H9 (cell line): Measurements from ENCODE around the gene CHSY3. TPM values are rescaled to one million over a fixed set of nuclear protein-coding genes. Genes with fewer than 3 reads are reported as not detected.

Experiments
- DNase-seq: peaks from one replicate; pipeline ENCODE4 v3.0.0-alpha.2; 2017
- H2AFZ ChIP-seq: one replicate; pipeline ENCODE4 v1.6.1; 2013; ENCODE audit warnings: mild to moderate bottlenecking, low read length, control low read depth, moderate library complexity
- H2AK5ac ChIP-seq: 2 replicates; pipeline ENCODE4 v1.6.1; 2013; ENCODE audit warnings: low read length, control low read depth, mixed read lengths; ENCODE audit not compliant: insufficient read length
- H2BK120ac ChIP-seq: one replicate; pipeline ENCODE4 v1.6.1; 2013; ENCODE audit warnings: low read depth, mild to moderate bottlenecking, low read length, control low read depth, inconsistent platforms; ENCODE audit not compliant: poor library complexity, severe bottlenecking
- H2BK12ac ChIP-seq: 2 replicates; pipeline ENCODE4 v1.6.1; 2013; ENCODE audit warnings: low read length, control low read depth, mixed read lengths, low read depth; ENCODE audit not compliant: insufficient read length
- H2BK15ac ChIP-seq: 2 replicates; pipeline ENCODE4 v1.6.1; 2013; ENCODE audit warnings: low read depth, low read length, control low read depth
- H2BK20ac ChIP-seq: one replicate; pipeline ENCODE4 v1.6.1; 2013; ENCODE audit warnings: low read depth, mild to moderate bottlenecking, low read length, control low read depth, inconsistent platforms; ENCODE audit not compliant: poor library complexity, severe bottlenecking
- H2BK5ac ChIP-seq: 2 replicates; pipeline ENCODE4 v1.6.1; 2013; ENCODE audit warnings: low read length, control low read depth, mixed read lengths; ENCODE audit not compliant: insufficient read length
- H3K14ac ChIP-seq: 2 replicates; pipeline ENCODE4 v1.6.1; 2013; ENCODE audit warnings: low read length, control low read depth; ENCODE audit not compliant: insufficient read depth
- H3K18ac ChIP-seq: 2 replicates; pipeline ENCODE4 v1.6.1; 2013; ENCODE audit warnings: low read depth, mild to moderate bottlenecking, mixed read lengths, low read length, control low read depth; ENCODE audit not compliant: insufficient read length
- H3K23ac ChIP-seq: 2 replicates; pipeline ENCODE4 v1.6.1; 2013; ENCODE audit warnings: low read length, control low read depth, mixed read lengths, low read depth; ENCODE audit not compliant: insufficient read length
- H3K23me2 ChIP-seq: 2 replicates; pipeline ENCODE4 v1.6.1; 2013; ENCODE audit warnings: low read depth, mild to moderate bottlenecking, mixed read lengths, low read length, control low read depth; ENCODE audit not compliant: insufficient read length, poor library complexity, severe bottlenecking
- H3K27ac ChIP-seq: 2 replicates; pipeline ENCODE4 v1.5.1; 2013; ENCODE audit warnings: low read length, control low read depth, mixed read lengths, low read depth; ENCODE audit not compliant: insufficient read length
- H3K27me3 ChIP-seq: 2 replicates; pipeline ENCODE4 v1.6.1; 2013; ENCODE audit warnings: low read length, control low read depth, inconsistent platforms; ENCODE audit not compliant: insufficient read depth
- H3K4ac ChIP-seq: 2 replicates; pipeline ENCODE4 v1.6.1; 2013; ENCODE audit warnings: low read depth, mild to moderate bottlenecking, control low read depth, inconsistent platforms, low read length, moderate library complexity
- H3K4me1 ChIP-seq: 2 replicates; pipeline ENCODE4 v1.6.1; 2013; ENCODE audit warnings: low read length, control low read depth, inconsistent platforms; ENCODE audit not compliant: insufficient read depth
- H3K4me2 ChIP-seq: 2 replicates; pipeline ENCODE4 v1.6.1; 2013; ENCODE audit warnings: low read length, control low read depth, mixed read lengths; ENCODE audit not compliant: insufficient read length, insufficient read depth
- H3K56ac ChIP-seq: 2 replicates; pipeline ENCODE4 v1.6.1; 2013; ENCODE audit warnings: low read depth, mild to moderate bottlenecking, mixed read lengths, low read length, control low read depth; ENCODE audit not compliant: insufficient read length
- H3K79me1 ChIP-seq: 2 replicates; pipeline ENCODE4 v1.6.1; 2013; ENCODE audit warnings: low read depth, mild to moderate bottlenecking, moderate library complexity, low read length, control low read depth, inconsistent platforms; ENCODE audit not compliant: insufficient read depth, poor library complexity, severe bottlenecking
- H3K79me2 ChIP-seq: 2 replicates; pipeline ENCODE4 v1.6.1; 2013; ENCODE audit warnings: low read length, control low read depth, inconsistent platforms; ENCODE audit not compliant: insufficient read depth
- H3K9ac ChIP-seq: 2 replicates; pipeline ENCODE4 v1.6.1; 2013; ENCODE audit warnings: low read length, control low read depth, mixed read lengths; ENCODE audit not compliant: insufficient read length; ENCODE audit errors: extremely low read depth
- H3K9me3 ChIP-seq: one replicate; pipeline ENCODE4 v1.6.1; 2013; ENCODE audit warnings: low read depth, low read length, inconsistent platforms; ENCODE audit not compliant: control insufficient read depth
- H3T11ph ChIP-seq: one replicate; pipeline ENCODE4 v1.6.1; 2013; ENCODE audit warnings: mild to moderate bottlenecking, low read length, control low read depth, inconsistent platforms
- H4K20me1 ChIP-seq: one replicate; pipeline ENCODE4 v1.6.1; 2013; ENCODE audit not compliant: control insufficient read depth, insufficient read length, insufficient read depth
- H4K5ac ChIP-seq: 2 replicates; pipeline ENCODE4 v1.6.1; 2013; ENCODE audit warnings: low read depth, mild to moderate bottlenecking, mixed read lengths, low read length, control low read depth; ENCODE audit not compliant: insufficient read length
- H4K8ac ChIP-seq: replicated peaks from 2 replicates; pipeline ENCODE4 v1.6.1; 2013; ENCODE audit warnings: low read length, control low read depth, mixed read lengths, low read depth; ENCODE audit not compliant: insufficient read length
- H4K91ac ChIP-seq: 2 replicates; pipeline ENCODE4 v1.6.1; 2013; ENCODE audit warnings: low read depth, mild to moderate bottlenecking, moderate library complexity, mixed read lengths, low read length, control low read depth; ENCODE audit not compliant: insufficient read length
- H3K27ac Mint-ChIP-seq, 3 experiments: 2 replicates in 2 of 3; 3 replicates in 1 of 3; pipeline ENCODE4 v1.8.0; 2020 to 2021; ENCODE audit warnings: mixed read lengths in 3 of 3, mild to moderate bottlenecking in 1 of 3, moderate library complexity in 1 of 3
- H3K27me3 Mint-ChIP-seq: 2 replicates; pipeline ENCODE4 v1.8.0; 2021; ENCODE audit warnings: low read depth, mild to moderate bottlenecking, moderate library complexity, mixed read lengths
- H3K36me3 Mint-ChIP-seq, 3 experiments: 2 replicates in 2 of 3; 3 replicates in 1 of 3; pipeline ENCODE4 v1.8.0; 2020 to 2021; ENCODE audit warnings: low read depth in 3 of 3, mixed read lengths in 3 of 3; ENCODE audit not compliant: insufficient read depth in 1 of 3
- H3K4me1 Mint-ChIP-seq, 2 experiments: 2 replicates each; pipeline ENCODE4 v1.8.0; 2020; ENCODE audit warnings: mixed read lengths in 2 of 2
- H3K4me3 Mint-ChIP-seq, 2 experiments: 2 replicates in 1 of 2; 3 replicates in 1 of 2; pipeline ENCODE4 v1.8.0; 2020 to 2021; ENCODE audit warnings: mild to moderate bottlenecking in 2 of 2, mixed read lengths in 2 of 2, moderate library complexity in 1 of 2
- H3K9me3 Mint-ChIP-seq, 2 experiments: 2 replicates in 1 of 2; 3 replicates in 1 of 2; pipeline ENCODE4 v1.8.0; 2020; ENCODE audit warnings: mild to moderate bottlenecking in 2 of 2, mixed read lengths in 2 of 2, moderate library complexity in 1 of 2
- CTCF ChIP-seq: fragments of 200-600 bp; sonication (generic); conservative IDR thresholded peaks from 3 replicates; pipeline ENCODE4 v1.8.0; 2021; ENCODE audit warnings: antibody characterized with exemption, mild to moderate bottlenecking
- total RNA-seq: library from RNA; stranded (reverse); gene quantifications from 2 replicates; pipeline ENCODE4 v1.2.1, GENCODE V29; 2021

CHSY3 gene
- total RNA-seq, 1 experiment from 2014 or later = 0.37 TPM

DNA sequence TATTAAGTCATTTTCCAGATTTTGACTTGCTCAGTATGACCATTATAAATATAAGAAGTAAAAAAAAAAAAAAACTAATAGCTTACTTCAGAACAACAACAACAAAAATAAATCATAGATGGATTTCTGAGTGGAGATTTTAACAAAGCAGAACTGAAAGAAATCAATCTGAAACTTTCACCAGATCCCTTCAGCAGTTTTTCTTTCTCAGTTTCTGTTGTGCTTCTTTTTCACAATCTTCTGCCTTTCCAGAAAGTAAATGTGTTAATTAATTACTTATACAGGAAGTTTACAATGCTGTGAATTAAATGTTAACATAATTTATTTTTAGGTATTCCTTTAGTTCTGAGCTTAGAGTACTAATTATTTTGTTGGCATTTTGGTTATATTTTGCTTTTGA is 73.5 kb downstream of the CHSY3 start:
- no peaks in the 10 kb centered on the region for H3K4me1 ChIP-seq
- H3T11ph ChIP-seq = no peak overlapping the region
- no peaks in the 10 kb centered on the region for H3K4me1 Mint-ChIP-seq
- no peak overlapping the region for H3K9ac ChIP-seq
- no peaks in the 10 kb centered on the region for H3K9me3 ChIP-seq
- no peaks in the 10 kb centered on the region for H4K20me1 ChIP-seq
- H2BK5ac ChIP-seq = no peak overlapping the region
- no peak overlapping the region for H3K27ac Mint-ChIP-seq
- no peak overlapping the region for H3K4ac ChIP-seq
- no peak overlapping the region for H3K56ac ChIP-seq
- H2BK20ac ChIP-seq = no peak overlapping the region
- H3K4me2 ChIP-seq = no peak overlapping the region
- no peak overlapping the region for H4K5ac ChIP-seq
- no peak overlapping the region for H3K14ac ChIP-seq
- no peaks in the 10 kb centered on the region for H3K27me3 ChIP-seq
- no peak overlapping the region for H3K23ac ChIP-seq
- no peak for TF ChIP-seq CTCF
- H3K4me3 Mint-ChIP-seq = no peak overlapping the region
- H3K79me1 ChIP-seq = no peaks in the 10 kb centered on the region
- no peaks in the 10 kb centered on the region for H3K9me3 Mint-ChIP-seq
- no peak overlapping the region for H3K18ac ChIP-seq
- H4K91ac ChIP-seq = no peak overlapping the region
- no peak overlapping the region for H2AK5ac ChIP-seq
- no peaks in the 10 kb centered on the region for H3K27me3 Mint-ChIP-seq
- H2BK12ac ChIP-seq = no peak overlapping the region
- H2BK120ac ChIP-seq = no peak overlapping the region
- no peak overlapping the region for H3K27ac ChIP-seq
- no peak overlapping the region for H2BK15ac ChIP-seq
- no peak overlapping the region for H4K8ac ChIP-seq
- H3K79me2 ChIP-seq = no peaks in the 10 kb centered on the region
- no peak overlapping the region for H2AFZ ChIP-seq
- no peak for DNase-seq
- no peaks in the 10 kb centered on the region for H3K23me2 ChIP-seq
- no peaks in the 10 kb centered on the region for H3K36me3 Mint-ChIP-seq
